K562 (cell line): ENCODE measurements around the gene SPTBN4. TPM values are rescaled to one million over a fixed set of nuclear protein-coding genes. Genes with fewer than 3 reads are reported as not detected.

Experiments
- ARID1B ChIP-seq: fragments of 450-650 bp; IDR thresholded peaks from 2 replicates; pipeline ENCODE4 v1.6.1; 2016; ENCODE audit warnings: antibody characterized with exemption, mild to moderate bottlenecking, inconsistent platforms
- CTCF ChIP-seq, 3 experiments: IDR thresholded peaks in 2 of 3; conservative IDR thresholded peaks in 1 of 3; 2 replicates each; pipeline ENCODE4 v1.5.1; 2011 to 2012; ENCODE audit warnings: low read length in 3 of 3, mild to moderate bottlenecking in 3 of 3, control low read depth in 2 of 3, improper control_type of control experiment in 1 of 3, inconsistent platforms in 1 of 3, low read depth in 1 of 3, mixed read lengths in 1 of 3, moderate library complexity in 1 of 3; ENCODE audit not compliant: insufficient read depth in 2 of 3
- GABPB1 ChIP-seq: sonication (generic); formaldehyde crosslinking; IDR thresholded peaks from 2 replicates; pipeline ENCODE4 v1.8.0; 2022; ENCODE audit warnings: mild to moderate bottlenecking, missing genetic modification reagents
- HNRNPLL ChIP-seq: fragments of 200-400 bp; formaldehyde crosslinking; IDR thresholded peaks from 2 replicates; pipeline ENCODE4 v1.6.1; 2017; ENCODE audit warnings: low read length, low read depth, mild to moderate bottlenecking; ENCODE audit not compliant: poor library complexity, severe bottlenecking
- MGA ChIP-seq: fragments of 450-650 bp; IDR thresholded peaks from 2 replicates; pipeline ENCODE4 v1.6.1; 2016; ENCODE audit warnings: mild to moderate bottlenecking, moderate library complexity
- SIN3B ChIP-seq: fragments of 450-650 bp; IDR thresholded peaks from 2 replicates; pipeline ENCODE4 v1.6.1; 2017; ENCODE audit warnings: low read depth, mild to moderate bottlenecking, moderate library complexity
- SRSF1 ChIP-seq: fragments of 200-400 bp; formaldehyde crosslinking; IDR thresholded peaks from 2 replicates; pipeline ENCODE4 v1.6.1; 2017; ENCODE audit warnings: mild to moderate bottlenecking, low read depth, low read length, moderate library complexity
- YY1 ChIP-seq, 3 experiments: IDR thresholded peaks; 2 replicates each; pipeline ENCODE4 v1.6.1; 2011; ENCODE audit warnings: low read length in 2 of 3, mild to moderate bottlenecking in 2 of 3, moderate library complexity in 2 of 3, borderline replicate concordance in 1 of 3, control low read depth in 1 of 3, low read depth in 1 of 3; ENCODE audit not compliant: insufficient read depth in 3 of 3, insufficient replicate concordance in 2 of 3, control insufficient read depth in 1 of 3, insufficient read length in 1 of 3; ENCODE audit errors: extremely low read depth in 1 of 3
- polyA plus RNA-seq, 8 experiments: library from polyadenylated mRNA; depleted of rRNA in 4 of 8; stranded (reverse) in 5 of 8; unstranded in 3 of 8; fragments of >200 nt; fragmentation: Nextera tagmentation in 2 of 8; fragmentation: Illumina TruSeq in 1 of 8; extraction: Ambion mirVana in 2 of 8; extraction: Trizol in 1 of 8; gene quantifications; 2 replicates each; pipeline versions ENCODE4 v1.2.1 to v1.2.3, GENCODE V29; 2011 to 2014; ENCODE audit warnings: inconsistent platforms in 1 of 8, missing spikeins in 1 of 8
- total RNA-seq, 7 experiments: library from RNA; depleted of rRNA in 6 of 7; stranded (reverse); fragments of >200 nt in 6 of 7; fragmentation: Illumina TruSeq in 2 of 7; extraction: Trizol in 2 of 7; gene quantifications; 2 replicates each; pipeline versions ENCODE4 v1.2.1 to v1.2.3, GENCODE V29; 2011 to 2021; ENCODE audit warnings: low replicate concordance in 1 of 7

The SPTBN4 gene
- total and polyA plus RNA-seq, 9 of the 15 experiments (the other 6 are each of a cell fraction or from before 2014, with no cell fraction given), result 0.01 to 1.5 (median 0.86) TPM

DNA sequence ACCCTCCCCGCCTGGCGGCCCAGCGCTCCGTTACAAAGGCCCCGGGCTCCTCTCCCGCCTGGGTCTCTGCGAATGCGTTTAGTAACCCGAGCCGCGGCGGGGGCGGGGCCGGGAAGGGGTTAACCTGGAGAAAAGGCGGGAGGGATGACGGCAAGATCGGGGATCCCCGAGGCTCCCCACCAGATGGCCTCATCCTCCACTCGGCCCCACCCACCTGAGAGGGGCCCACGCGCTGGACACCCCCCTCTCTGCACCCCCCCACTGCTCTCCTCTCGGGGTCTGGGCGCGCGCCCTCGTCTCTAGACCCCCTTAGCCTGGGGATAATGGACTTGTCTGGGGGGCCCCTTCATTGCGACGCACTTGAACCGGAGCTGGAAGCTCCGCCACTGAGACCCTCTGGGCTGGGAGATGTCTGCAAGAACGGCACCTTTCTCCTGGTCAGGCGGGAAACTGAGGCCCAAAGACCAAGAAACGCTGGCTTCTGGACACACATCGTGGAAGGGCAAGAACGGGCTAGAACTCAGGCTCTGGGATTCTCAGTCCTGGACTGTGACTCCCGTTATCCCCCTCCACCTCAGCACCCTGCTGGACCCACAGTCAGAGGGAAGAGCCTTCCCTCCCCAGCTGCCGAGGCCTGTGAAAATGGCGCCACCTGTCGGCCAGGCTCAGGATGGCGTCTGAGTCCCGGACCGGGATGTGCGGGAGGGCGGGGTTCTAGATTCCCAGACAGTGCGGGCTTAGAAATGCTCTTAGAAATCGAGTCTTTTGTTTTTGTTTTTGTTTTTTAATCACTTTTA, 131.5 kb downstream of the SPTBN4 start (continued):
- TF ChIP-seq YY1 (IDR thresholded peaks at IDR 0.05; ENCODE audit: borderline replicate concordance in 1 of 3, control insufficient read depth in 1 of 3, extremely low read depth in 1 of 3, insufficient read depth in 3 of 3, insufficient read length in 1 of 3, insufficient replicate concordance in 2 of 3, low read depth in 1 of 3, low read length in 2 of 3), result peak in 2 of 3 experiments; percentile 55
- TF ChIP-seq GABPB1 (CRISPR knock-in tag), result peak; percentile 62; the same call in 1 of the 2 replicates
- TF ChIP-seq ARID1B, result peak; percentile 39
- no peak for TF ChIP-seq SRSF1
- peak; percentile 37 for TF ChIP-seq HNRNPLL
- peak; percentile 19; the same call in 1 of the 2 replicates for TF ChIP-seq SIN3B
- TF ChIP-seq MGA, result peak; percentile 54; the same call in 1 of the 2 replicates
- peak; percentile 97 to 99 (median 98) for TF ChIP-seq CTCF (IDR thresholded peaks at IDR 0.05 in 2 of 3, conservative IDR thresholded peaks at IDR 0.05 in 1 of 3; ENCODE audit: insufficient read depth in 2 of 3, low read depth in 1 of 3, low read length in 3 of 3)
